NCI-H1417 treated with DMSO at 0.1 percent for 48 hours (cell line): ENCODE data around the gene ORC4.

Experiments used
- DNase-seq: peaks from one replicate; lab custom pipeline; 2025; lab: John Stamatoyannopoulos, UW

The ORC4 gene

DNA sequence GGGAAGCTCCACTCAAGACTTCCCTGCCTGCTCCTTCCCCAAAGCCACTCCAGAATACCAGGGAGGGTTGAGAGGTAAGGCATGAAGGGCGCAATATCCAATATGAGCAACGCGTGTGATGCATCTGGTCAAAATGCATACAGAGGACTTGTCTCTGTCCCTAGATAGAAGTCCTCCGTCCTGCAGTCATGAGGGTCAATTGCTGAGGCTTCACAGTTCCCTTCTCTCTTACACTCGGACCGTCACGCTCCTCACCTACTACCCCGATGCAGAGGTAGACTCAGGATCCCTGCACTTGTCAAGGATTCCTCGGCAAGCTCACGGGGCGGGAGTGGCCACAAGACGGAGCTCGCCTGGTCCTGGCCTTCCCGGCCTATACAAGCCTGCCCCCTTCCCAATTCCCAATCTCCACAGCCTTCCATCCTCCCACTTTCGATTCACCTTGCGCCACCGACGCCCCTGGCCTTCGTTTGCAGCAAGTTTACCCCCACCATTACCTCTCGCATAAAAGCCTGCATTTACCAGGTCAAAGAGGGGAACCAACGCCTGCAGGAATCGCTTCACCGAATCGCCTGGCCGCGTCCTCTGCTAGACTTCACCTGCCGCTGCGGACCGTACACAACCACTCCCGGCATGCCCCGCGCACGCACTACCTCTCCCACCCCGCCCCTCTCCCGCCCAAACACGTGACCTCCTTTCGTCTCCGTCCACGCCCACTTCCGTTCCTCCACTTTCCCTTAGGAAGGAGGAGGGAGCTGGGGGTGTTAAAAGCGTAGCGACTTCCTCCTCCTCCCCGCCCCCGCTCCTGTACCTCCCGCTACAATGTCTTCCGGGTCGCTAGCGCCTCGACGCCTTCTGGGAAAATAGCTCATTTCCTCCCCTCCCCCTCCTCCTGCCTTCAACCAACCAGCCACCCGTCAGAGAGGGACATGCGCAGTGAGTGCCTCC lies at the start of gene ORC4:
TSS of gene ORC4 (minus strand) at position 627 of the 948 bp plus-strand sequence. CDS start 44,779 bp downstream, outside the sequence.
- DNase-seq: peak; percentile 95

DNA sequence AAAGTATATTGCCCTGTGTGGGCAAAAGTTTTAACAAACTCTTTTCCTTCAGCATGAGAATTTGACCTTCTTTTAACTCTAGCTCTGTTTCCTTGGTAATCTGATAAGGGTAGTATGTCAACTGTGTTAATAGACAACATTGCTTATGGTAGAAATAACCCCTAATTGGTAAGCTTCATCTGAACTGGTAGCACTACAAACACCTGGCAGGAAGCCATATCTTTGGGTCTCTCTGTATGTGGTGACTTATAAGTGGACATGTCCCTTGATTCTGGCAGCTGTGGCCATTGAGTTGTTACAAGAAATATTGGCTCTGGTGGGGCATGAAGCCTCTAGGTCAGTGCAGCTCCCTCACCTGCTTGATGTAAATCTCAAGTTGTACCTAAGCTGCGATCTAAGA lies 47.3 kb upstream of the ORC4 start:
- no peak for DNase-seq

DNA sequence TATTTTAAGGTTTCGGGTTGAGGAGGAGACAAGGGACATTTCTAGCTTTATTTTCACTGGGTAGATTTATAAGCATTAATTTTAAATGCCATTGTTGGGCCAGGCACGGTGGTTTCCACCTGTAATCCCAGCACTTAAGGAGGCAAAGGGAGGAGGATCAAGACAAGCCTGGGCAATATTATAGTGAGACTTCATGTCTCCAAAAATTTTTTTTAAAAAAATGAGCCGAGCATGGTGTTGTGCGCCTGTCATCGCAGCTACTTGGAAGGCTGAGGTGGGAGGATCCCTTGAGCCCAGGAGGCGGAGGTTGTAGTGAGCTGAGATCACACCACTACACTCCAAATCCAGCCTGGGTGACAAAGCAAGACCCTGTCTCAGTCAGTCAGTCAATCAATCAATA lies 45.4 kb upstream of the ORC4 start:
- no peak for DNase-seq

DNA sequence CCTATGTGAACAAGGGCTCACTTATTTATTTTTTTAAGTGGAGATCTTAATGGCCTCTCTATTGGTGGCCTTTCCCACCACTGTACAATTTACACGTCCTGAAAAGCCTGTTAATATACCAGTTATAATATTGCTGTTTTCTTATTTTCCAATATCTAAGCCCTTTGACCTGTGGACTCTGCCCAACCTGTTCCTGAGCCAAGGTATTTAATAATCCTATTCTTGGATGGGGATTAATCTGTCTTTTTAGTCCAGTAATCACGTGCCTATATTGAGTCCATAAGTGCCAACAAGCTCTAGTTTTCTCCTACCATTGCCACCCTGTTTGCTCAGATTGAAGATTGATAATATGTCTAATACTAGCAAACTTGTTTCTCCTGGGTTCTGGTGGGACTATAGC lies 43.1 kb upstream of the ORC4 start:
- DNase-seq: no peak

DNA sequence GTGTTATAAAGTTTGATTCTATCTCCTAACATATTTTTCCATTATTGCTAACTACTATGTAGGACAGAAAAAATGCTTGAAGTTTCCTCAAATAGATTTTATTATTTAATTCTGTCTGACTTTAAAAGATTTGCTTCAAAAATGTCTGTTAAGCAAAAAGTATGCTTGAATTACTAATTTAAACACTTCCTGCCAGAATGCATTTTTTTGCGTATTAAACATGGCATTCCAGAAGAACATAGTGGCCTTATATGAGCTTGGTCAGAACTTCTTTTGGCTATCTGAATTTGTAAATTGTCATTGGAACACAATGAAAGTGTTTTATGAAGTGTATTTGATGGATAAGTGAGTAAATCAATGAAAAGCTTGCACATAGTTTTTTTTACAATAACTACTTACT lies 38.1 kb upstream of the ORC4 start:
- DNase-seq: no peak

DNA sequence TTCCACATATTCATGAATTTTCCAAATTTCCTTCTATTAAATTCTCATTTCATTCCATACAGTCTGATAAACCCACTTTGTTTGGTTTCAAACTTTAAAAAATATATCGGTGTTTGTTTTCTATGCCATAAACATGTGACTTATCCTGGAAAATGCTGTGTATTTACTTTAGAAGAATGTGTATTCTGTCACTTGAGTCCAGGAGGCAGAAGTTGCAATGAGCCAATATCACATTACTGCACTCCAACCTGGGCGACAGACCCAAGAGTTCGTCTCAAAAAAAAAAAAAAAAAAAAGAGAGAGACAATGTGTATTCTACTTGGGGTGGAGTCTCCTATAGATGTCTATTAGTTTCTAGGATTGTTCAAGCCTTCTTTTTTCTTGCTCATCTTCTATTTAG lies 32.1 kb upstream of the ORC4 start:
- DNase-seq: no peak

DNA sequence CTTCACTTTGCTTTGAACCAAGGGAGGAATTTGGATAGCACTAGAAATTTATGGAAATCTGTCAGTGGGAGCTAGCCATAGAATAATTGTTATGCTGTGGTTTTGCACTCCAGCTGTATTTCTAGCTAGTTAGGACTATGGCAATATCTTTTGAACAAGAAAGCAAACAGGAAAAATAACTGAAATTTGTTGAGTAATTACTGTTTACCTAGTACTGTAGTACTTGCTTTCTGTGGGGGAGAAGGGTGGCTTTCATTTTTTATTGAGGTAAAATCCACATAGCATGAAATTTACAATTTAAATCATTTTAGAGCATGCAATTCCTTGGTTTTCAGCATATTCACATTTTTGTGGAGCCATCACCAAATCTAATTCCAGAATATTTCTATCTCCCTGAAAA lies 28.7 kb upstream of the ORC4 start:
- DNase-seq: no peak

DNA sequence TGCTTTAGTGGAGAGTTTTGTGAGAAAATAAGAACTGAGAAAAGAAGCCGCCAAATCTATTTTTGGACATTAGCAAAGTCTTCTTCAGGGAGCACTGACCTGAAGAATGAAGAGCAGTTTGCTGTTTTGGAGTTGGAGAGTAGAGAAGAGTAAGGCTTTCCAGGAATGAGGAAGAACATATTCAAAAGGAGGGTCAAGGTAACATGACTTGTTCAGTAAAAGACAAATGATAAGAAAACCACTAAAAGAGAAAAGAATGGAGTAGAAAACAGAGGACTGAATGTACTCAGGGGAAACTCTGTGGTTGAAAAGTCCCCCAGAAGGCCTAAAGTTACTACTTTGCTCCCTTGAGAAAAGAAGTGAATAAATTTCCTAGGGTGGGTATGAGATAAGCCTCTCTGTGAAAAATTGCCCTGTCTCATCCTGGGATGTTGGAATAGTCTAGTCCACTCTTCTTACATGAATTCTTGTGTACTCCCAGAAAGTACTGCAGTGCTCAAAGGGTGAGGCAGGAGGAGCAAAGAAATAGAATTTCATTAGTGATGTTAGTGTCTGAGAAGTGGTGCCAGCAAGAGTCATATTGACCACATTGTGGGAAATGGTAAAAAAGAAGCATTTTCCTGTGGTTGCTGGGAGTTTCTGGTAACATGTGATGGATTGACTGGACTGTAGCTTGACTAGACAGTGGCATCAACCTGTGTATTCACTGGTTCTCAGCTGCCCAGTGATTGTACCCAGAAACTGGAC lies 28.1 kb upstream of the ORC4 start:
- DNase-seq: no peak

DNA sequence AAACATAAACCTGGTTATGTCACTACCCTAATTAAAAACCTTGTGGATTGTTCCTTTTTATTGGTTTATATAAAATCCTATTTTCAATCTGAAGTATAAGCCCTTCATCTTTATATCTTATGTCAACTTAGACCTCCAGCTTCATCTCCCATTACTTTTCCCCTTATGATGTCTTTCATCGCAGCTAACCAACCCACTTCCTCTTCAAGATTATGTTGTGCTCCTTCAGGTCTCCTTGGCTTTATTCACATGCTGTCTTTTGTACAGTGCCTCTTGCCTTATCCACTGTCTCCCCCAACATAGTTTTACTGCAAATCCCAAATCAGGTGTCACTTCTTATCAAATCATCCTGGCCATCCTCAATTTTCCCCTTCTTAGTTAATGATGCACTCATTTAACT lies 26.3 kb upstream of the ORC4 start:
- DNase-seq: no peak

DNA sequence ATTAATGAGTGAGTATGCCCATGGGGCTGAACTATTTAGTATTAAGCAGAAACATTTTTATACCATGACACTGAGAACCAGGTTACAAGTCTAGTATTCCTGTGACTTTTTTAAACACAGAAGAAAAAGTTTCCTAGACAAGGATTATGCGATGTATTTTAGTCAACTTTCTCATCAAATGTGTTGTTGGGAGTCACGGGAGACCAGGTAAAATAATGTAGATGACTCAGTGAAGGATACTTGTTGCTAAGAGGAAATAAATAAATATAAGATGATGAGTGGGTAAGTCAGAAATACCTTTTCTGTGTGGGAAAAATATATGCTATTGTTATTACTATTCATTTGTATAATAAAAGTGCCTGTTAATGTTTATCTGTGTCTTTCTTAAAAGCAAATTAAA lies 23.8 kb upstream of the ORC4 start:
- DNase-seq: no peak

DNA sequence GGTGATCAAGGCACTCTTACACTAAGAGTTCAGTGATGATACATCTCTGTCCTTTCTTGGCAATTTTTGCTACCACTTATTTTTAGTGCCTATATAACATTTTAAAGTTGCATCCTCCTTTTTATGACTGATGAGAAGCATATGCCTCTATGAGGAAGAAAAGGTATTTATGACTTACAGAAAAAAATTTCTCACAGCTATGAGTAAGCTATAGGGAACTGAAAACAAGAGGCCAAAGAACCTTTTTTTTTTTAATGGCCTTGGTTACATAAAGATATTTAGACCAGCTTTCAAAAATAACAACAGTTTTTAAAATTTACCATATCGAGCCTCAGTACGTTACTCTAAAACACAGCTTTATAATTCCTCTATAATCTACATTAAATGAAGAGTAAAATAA lies 21.7 kb upstream of the ORC4 start:
- no peak for DNase-seq

DNA sequence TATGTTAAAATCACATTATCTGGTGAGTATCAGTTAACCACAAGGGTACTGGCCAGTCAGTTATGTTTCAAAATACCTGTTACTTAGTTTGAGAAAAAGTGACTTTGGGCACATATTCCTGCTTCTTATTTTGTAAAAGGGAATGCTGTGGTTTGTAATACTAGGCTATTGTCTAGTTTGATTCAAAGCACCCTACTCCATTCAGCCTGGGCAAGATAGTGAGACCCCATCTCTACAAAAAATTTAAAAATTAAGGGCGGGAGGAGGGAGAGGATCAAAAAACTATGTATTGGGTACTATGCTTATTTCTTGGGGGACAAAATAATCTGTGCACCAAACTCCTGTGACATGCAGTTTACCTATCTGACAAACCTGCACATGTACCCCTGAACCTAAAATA lies 19.2 kb upstream of the ORC4 start:
- no peak for DNase-seq

DNA sequence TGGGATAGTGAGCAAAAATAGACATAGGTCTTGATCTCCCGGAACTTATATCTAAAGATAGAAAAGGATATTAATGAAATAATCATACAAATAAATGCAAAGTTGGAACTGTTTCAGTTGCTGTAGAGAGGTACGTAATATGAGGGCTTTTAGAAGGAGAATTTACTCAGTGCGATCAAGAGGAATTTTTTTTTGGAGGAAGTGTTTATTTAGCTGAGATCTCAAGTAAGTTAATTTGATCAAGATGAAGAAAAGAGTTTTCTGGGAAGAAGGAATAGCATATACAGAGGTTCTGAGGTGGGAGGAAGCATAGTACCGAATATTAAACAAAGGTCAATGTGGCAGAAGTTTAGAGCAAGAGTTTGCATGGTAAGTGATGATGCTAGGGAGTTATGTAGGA lies 11.7 kb upstream of the ORC4 start:
- DNase-seq: no peak

DNA sequence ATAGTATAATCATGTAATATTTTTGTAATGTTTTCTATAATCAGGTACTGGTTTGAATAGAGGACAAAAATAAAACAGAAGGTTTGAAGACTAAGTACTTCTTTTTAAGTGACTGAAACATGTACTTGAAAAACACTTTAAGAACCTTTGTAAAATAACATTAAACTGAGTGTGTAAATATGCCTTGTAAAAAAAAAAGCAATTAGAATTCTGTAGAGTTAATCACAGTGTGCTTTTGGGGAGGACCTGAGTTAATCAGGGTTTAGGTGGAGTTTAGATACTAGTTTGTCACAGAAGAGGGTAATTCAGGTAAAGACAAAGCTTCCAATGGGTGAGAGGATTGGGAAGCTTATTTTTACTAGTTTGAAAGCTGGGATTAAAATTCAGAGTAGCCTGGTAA lies 10.6 kb upstream of the ORC4 start:
- DNase-seq: no peak

DNA sequence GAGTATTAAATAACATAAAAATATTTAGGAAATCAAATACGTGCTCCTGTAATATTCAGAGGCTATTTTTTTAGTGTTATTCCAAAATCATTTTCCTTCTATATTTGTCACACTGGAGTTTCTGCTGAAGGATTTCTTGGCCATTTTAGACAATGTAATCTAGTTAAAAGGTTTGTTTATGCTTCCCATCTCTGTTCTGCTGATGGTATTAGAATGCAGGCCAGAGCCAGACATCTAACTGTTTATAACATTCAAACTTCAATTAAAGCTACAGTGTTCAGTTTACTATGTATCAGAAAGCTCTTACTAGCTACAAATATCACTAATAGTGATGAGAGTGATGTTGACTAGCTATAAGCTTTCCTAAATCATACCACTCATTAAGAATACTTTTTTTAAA lies 8.2 kb upstream of the ORC4 start:
- DNase-seq: no peak

DNA sequence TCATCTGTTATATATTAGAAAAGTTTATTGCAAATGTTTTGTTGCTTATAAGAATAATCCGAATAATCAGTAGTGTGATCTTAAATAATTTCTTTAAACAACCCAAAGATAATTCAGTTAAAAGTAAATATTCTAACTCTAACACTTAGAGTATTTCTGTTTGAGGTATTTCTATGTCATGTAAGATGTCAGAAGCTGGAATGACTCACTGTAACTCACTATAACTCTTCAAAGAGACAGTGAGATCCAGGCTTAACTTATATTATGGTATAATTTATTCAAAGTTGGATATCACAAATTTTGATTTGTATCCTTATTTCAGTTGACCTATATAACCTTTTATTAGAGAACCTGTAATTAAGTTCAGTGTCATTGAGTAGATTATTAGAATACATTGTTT lies 7.3 kb upstream of the ORC4 start:
- DNase-seq: no peak

DNA sequence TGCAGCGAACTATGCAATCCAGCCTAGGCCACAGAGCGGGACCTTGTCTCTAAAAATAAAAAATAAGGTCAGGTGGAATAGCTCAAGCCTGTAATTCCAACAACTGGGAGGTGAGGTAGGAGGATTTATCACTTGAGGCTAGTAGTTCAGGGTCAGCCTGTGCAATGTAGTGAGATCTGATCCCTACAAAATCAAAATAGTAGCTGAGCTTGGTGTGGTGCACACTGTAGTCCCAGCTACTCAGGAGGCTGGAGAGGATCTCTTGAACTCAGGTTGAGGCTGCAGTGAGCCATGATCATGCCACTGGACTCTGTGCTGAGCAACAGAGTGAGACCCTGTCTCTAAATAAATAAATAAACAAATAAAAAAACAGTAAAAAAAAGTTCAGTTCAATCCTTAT lies 6.0 kb upstream of the ORC4 start:
- no peak for DNase-seq

DNA sequence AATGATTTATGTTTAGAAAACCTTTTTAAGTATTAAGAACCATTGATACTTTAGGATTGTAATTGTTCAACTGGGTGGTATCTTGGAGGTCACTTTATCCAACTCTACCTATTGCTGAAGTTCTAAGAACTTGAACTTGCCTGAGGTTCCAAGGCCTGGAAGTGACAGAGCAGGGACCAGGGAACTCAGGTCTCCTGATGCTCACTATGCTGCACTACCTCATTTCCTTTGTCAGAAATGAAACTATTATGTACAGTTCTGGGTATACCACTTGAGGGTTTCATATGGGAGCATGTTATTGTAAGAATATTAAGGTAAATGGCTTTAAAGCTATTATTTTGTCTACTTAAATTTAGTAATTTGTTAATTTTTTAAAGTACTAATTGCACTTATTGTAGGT lies 3.3 kb upstream of the ORC4 start:
- no peak for DNase-seq

DNA sequence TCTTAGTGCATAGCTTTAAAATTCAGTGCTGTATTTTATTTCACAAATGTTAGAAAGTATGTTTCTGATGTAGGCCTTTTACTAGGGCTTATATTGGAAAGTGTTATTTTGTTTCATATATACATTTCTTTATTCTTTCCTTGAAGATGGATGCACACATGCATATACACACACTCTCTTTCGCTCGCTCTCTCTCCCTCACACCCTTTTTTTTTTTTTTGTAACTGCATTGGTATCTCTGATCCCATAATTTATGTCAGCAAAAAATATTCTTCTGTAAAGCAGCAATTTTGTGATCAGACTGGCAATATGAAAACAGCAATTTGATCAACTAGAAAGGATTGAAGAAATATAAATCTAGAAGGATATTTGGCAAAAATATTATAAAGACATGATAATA lies 2.3 kb upstream of the ORC4 start:
- DNase-seq: no peak

DNA sequence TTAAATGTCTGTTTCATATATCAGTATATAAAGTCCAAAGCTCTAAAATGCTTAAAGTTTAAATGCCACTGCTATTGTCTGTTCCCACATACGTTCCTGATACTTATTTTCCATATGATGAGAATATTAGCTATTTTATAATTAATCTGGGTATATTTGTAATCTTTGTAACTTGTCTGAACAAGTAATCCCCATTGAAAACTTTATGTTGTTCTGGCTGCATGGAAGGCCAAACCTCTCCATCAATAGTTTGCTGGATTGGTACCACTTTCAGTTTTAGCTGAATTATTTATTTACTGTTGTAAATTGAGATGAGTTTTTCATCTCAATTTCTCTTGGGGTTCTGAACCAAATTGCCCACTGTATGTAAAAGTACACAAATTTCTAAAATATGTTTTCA lies 1.8 kb upstream of the ORC4 start:
- no peak for DNase-seq

DNA sequence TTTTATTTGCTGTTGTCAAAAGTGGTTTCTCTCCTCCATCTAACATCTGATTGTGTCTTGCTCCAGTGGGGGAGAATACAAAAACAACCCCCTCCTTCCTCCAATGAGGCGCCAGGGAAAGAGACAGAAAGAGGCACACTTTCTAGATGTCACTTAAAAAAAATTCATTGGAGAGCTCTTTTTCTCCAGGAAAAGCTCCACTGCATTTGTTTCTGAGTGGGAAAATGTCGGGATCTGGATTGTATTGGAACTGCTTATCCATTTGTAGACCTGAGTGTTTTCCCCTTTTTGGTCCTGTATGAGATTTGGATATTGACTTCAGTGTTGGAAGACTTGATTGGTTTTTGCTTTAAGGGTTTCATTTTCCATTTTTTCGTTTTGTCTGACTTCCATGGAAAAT lies 1.3 kb upstream of the ORC4 start:
- no peak for DNase-seq

DNA sequence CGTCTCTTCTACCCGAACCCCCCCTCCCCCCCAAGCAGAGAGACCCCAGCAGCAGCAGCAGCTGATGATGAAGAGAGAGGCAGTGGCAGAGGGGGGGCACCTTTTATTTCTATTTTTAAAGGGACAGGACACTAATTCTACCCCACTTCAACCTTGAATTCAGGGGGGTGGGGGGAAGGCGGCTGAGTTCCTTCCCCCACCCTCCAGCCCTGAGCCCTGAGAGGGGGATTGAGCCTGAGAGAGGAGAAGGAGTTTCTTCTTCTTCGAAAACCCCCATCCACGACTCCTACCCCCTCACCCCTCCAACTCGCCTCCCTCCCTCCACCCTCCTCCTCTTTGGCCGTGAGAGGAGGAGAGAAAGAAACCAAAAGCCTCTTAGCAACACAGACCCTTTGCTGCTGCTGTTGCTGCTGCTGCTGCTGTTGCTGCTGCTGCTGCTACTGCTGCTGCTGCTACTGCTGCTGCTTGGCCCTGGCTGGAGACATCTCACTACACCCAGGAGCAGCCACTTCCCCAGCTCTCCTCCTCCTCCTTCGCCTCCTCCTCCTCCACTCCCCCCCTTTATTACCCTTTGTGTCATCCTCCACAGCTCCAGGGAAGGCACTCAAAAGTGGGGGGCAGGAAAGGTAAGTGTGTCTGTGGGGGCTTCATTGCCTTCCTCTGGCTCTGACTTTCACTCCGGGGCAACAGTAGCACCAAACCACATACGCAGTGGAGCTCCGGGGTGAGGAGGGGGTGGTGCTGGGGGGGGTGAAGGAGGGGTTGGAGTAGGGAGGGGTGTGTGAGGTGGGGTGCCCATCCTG lies 723 bp upstream of the ORC4 start, which contains the start of gene MBD5:
TSS of gene MBD5 (plus strand) at position 33 of the 803 bp plus-strand sequence.
- no peak for DNase-seq

DNA sequence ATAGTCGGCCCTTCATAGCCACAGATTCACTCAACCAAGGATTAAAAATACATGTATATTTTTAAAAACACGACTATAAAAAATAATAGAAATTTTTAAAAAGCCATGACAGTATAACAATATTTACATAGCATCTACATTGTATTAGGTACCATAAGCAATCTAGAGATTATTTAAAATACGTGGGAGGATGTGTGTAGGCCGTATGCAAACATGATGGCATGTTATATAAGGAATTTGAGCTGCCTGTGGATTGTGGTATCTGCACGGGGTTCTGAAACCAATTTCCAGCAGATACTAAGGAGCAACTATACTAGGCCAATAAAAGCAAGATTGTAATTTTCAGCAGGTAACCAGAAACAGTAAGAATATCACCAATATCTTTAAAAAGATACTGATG lies 5.9 kb downstream of the ORC4 start:
- no peak for DNase-seq
